GM12873 (cell line): ENCODE results near the gene GRIN1.

Experiments used
- TF ChIP-seq, protein P1 (sequence below): IDR thresholded peaks from 2 replicates; pipeline ENCODE4 v1.5.1; 2012; ENCODE audit warnings: low read depth, mild to moderate bottlenecking, moderate library complexity, low read length, control low read depth; ENCODE audit not compliant: insufficient read depth; ENCODE audit errors: missing control alignments

GRIN1 gene

DNA sequence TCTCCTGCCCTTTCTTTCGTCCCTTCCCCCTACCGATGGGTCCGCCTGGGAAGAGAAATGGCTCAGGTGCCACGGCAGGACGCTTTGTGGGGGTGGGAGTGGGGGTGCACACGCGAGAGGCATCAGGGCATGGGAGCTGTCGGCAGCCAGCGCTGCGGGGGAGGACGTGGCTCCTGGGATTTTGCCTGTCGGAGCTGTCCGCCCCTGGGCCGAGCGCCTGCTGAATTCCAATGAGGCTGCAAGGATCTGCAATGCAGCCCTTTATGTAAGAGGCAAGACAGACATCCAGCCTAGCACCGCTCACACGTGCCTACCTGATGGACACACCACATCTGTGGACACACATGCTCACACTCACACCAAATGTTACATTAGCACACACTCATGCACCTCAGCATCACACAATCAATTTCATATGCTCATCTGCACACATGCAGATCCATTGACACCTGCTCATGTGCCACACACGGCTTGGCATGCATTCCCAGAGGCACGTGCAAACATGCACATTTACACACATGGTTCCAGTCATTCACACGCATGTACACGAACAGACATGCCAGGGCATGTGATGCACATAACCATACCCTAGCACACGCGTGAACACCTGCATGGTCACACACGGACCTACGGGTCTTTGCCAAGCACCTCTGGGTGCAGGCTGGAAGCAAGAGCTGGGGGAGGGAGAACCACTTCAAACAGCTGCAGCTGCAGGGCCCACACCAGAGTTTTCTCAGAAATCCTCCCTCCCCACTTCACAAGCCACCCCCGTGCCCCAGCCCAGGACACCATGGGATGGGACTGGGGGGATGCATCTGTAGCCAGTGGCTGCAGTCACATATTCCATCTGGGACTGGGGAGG lies 1.4 kb downstream of the GRIN1 start:
- TF ChIP-seq, protein P1, sequence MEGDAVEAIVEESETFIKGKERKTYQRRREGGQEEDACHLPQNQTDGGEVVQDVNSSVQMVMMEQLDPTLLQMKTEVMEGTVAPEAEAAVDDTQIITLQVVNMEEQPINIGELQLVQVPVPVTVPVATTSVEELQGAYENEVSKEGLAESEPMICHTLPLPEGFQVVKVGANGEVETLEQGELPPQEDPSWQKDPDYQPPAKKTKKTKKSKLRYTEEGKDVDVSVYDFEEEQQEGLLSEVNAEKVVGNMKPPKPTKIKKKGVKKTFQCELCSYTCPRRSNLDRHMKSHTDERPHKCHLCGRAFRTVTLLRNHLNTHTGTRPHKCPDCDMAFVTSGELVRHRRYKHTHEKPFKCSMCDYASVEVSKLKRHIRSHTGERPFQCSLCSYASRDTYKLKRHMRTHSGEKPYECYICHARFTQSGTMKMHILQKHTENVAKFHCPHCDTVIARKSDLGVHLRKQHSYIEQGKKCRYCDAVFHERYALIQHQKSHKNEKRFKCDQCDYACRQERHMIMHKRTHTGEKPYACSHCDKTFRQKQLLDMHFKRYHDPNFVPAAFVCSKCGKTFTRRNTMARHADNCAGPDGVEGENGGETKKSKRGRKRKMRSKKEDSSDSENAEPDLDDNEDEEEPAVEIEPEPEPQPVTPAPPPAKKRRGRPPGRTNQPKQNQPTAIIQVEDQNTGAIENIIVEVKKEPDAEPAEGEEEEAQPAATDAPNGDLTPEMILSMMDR, result no peak

DNA sequence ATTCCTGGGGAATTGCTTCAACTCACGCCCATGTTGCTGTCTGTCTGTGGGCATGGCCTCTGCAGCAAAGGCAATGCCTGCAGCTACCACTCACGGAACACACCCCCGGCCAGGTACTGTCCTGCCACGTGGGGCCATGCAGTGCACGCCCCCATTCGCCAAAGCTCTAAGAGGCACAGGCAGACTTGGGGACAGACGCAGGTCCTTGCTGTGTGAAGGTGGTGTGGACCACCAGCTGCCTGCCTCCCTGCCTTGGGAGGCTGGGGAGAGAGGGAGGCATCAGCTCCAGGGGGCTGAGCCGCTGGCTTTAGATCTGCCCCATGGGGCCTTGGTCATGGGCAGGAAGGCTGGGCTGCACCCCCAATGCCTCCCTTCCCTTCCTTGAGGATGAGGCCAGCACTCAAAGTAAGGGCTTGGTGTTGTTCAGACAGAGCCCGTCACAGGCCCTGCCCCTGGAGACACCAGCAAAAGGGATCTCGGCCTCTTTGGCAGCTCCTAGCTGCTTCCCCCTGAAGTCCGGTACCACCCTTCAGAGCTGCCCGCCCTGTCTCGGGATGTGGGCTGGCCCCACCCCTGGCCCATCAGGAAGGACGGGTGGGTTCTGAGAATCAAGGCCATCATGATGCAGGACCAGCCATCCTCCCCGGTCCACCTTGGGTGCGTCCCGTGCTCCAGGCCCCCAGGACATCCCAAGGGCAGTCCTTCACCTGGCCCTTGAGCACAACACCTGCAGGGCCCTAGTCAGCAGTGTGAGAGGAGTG lies 2.3 kb downstream of the GRIN1 start:
- TF ChIP-seq, protein P1, result no peak

DNA sequence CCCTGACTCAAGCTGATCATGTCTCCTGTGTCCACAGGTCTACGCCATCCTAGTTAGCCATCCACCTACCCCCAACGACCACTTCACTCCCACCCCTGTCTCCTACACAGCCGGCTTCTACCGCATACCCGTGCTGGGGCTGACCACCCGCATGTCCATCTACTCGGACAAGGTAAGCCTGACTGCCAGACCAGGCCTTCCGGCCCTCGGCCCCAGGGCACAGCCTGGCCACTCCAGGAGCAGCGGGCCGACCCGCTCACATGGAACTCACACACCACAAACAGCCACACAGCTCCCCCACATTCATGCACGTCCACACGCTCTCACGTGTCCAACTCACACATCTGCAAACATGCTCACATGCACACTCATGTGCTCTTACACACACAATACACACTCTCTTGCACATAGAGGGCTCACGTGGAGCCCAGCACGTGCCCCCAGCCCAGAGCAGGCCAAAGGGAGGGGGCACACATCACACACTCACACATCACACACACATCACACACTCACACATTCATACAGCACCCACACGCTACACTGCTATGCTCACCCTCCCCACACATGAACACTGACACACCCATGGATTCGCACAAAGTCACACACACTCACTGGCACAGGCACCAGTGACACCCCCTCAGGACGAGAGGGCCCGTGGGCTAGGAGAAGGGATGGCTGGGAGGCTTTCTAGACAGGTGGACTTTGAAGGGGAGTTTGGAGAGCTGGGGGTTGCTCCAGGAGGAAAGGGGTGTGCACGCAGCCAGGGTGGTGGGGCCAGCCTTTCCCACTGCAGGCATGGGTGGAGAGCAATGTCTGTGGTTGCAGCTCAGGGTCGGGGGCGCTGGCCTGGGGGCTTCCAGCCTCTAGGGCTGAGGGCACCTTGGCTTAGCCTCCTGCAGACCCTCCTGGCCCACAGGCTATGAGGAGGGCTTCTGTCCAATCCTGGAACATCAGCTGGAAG lies 3.3 kb downstream of the GRIN1 start:
- TF ChIP-seq, protein P1, result no peak

DNA sequence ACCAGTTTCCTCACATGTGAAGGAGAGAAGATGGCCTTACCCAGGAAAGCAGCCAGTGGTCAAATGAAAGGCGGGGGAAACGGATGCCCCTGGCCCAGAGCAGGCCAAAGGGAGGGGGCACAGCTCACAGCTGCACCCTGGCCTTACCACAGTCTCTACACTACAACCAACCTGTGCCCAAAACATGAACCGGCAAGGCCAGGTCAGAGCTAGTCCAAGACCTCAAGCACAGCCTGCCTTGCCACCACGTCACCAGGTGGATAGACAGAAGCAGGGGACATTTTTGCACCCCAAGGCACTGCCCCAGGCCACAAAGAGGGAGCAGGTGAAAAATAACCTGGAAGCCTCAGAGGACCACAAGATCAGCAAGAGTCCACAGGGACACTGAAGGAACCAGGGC lies 4.5 kb downstream of the GRIN1 start:
- TF ChIP-seq, protein P1, result no peak

DNA sequence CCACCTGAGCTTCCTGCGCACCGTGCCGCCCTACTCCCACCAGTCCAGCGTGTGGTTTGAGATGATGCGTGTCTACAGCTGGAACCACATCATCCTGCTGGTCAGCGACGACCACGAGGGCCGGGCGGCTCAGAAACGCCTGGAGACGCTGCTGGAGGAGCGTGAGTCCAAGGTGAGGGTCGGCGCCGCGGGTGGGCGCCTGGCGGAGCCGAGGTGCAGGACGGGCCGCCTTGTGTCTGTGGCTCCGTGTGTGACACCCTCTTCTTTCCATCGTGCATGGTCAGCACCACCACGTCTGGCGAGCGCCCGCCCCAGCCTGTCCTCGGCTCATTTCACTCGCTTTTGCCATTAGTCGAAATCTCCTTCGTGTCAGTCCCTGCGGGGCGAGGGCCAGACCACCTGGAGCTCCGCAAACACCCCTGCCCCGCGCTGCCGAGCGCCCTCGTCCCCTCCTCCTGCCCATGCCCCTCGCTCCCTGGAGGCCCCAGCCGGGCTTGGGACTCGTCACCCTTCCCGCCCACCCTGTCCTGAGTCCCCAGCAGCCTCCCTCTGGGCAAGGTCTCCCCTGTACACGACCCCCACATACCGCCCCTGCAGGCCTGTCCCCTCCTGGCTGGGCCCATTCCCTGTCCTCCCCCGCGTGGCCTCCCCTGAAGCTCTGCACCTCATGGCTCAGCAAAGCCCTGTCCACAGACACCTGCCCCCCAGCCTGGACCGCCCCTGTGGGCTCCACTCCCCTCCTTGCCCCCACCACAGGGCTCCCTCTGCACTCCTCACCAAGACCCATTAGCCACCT lies 7.0 kb downstream of the GRIN1 start:
- TF ChIP-seq, protein P1, result no peak

DNA sequence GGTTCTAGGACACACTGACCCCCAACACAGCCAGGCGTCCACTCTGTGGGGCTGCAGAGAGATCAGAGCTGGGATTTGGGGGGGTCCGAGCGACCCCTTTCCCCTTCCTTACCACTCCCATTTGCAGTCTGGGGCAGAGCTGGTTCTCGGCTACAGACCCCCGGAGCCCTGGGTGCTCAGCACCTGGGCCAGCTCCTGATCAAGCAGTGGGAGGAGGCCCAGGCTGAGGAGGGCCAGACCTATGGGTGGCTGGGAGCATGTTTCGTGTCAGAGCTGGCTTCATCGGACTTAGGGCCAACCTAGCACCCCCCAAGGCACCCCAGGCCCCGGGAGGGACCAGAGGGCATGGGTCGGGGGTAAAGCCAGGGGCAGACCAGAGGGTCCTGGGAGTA lies 7.6 kb downstream of the GRIN1 start:
- TF ChIP-seq, protein P1, result no peak
